ENCODE data around the gene CSTF3.
A peak's percentile ranks its signal among the peaks of the same experiment; 100 is the strongest.

The CSTF3 gene

GRCh38 chr11:33040862-33041453 is 120.3 kb downstream of the CSTF3 start:
- TF ChIP-seq CTCF (IDR thresholded peaks at IDR 0.05): no peak
- H3K27ac ChIP-seq: peak overlapping the region in 1 of 2 donors; percentile 23
- peak overlapping the region; percentile 99 for H3K4me3 ChIP-seq
- no peak for DNase-seq (ENCODE audit: low spot score)

GRCh38 chr11:33040033-33040861 is 121.0 kb downstream of the CSTF3 start:
- Histone ChIP-seq H3K27ac (peak overlapping the region; percentile 96), H3K4me3 (peak overlapping the region; percentile 99)
- no peak for TF ChIP-seq CTCF (IDR thresholded peaks at IDR 0.05)
- no peak for DNase-seq (ENCODE audit: low spot score)

GRCh38 chr11:33039274-33040032 is 121.8 kb downstream of the CSTF3 start, which contains the start of gene TCP11L1:
Gene TCP11L1 (plus strand): TSS chr11:33039572. CDS start chr11:33043774, 4,202 bp downstream.
- peak; percentile 94 for DNase-seq (ENCODE audit: low spot score)
- Histone ChIP-seq H3K4me3 (peak within 1 kb of the TSS; percentile 99), H3K27ac (peak within 1 kb of the TSS; percentile 96)
- no peak for TF ChIP-seq CTCF (IDR thresholded peaks at IDR 0.05)

GRCh38 chr11:33035011-33035410 is 126.3 kb downstream of the CSTF3 start:
- Histone ChIP-seq H3K4me3 (no peak overlapping the region), H3K27ac (no peak overlapping the region)
- TF ChIP-seq CTCF (IDR thresholded peaks at IDR 0.05): no peak
- DNase-seq (ENCODE audit: low spot score): no peak
